ENCODE results near the gene IFNA8. TPM values are rescaled to one million over a fixed set of nuclear protein-coding genes. Genes with fewer than 3 reads are reported as not detected.

IFNA8 gene
- total RNA-seq, 1 experiment from 2014 or later = not detected

Other genes with a start within 250 kb of the IFNA8 start
- not detected in 2 replicates for gene IFNA21, start 242.5 kb upstream of the IFNA8 start, total RNA-seq (2014; rRNA removed; shearing (Covaris generic))
- gene IFNA4, start 221.5 kb upstream of the IFNA8 start, total RNA-seq (2014; rRNA removed; shearing (Covaris generic)) = not detected in 2 replicates
- gene IFNA7, start 206.9 kb upstream of the IFNA8 start, total RNA-seq (2014; rRNA removed; shearing (Covaris generic)) = not detected in 2 replicates
- gene IFNA10, start 202.0 kb upstream of the IFNA8 start, total RNA-seq (2014; rRNA removed; shearing (Covaris generic)) = not detected in 2 replicates
- gene IFNA16, start 191.8 kb upstream of the IFNA8 start, total RNA-seq (2014; rRNA removed; shearing (Covaris generic)) = not detected in 2 replicates
- gene IFNA17, start 180.9 kb upstream of the IFNA8 start, total RNA-seq (2014; rRNA removed; shearing (Covaris generic)) = not detected in 2 replicates
- gene IFNA14, start 169.1 kb upstream of the IFNA8 start, total RNA-seq (2014; rRNA removed; shearing (Covaris generic)) = not detected in 2 replicates
- gene IFNA5, start 103.8 kb upstream of the IFNA8 start, total RNA-seq (2014; rRNA removed; shearing (Covaris generic)) = not detected in 2 replicates
- 5.0 and 6.7 TPM in 2 replicates for gene KLHL9, start 73.7 kb upstream of the IFNA8 start, total RNA-seq (2014; rRNA removed; shearing (Covaris generic))
- not detected in 2 replicates for gene IFNA6, start 58.2 kb upstream of the IFNA8 start, total RNA-seq (2014; rRNA removed; shearing (Covaris generic))
- not detected in 2 replicates for gene IFNA13, start 41.1 kb upstream of the IFNA8 start, total RNA-seq (2014; rRNA removed; shearing (Covaris generic))
- gene IFNA2, start 23.7 kb upstream of the IFNA8 start, total RNA-seq (2014; rRNA removed; shearing (Covaris generic)) = not detected in 2 replicates
- not detected in 2 replicates for gene IFNA1, start 31.3 kb downstream of the IFNA8 start, total RNA-seq (2014; rRNA removed; shearing (Covaris generic))
- gene IFNE, start 73.2 kb downstream of the IFNA8 start, total RNA-seq (2014; rRNA removed; shearing (Covaris generic)) = not detected in 2 replicates

All from G401 (cell line).